Measurements from ENCODE around the gene ZNF548. TPM values are rescaled to one million over a fixed set of nuclear protein-coding genes. Genes with fewer than 3 reads are reported as not detected.

The ZNF548 gene
- total RNA-seq, 4 donors from 2014 or later: 20.2 to 26.3 (median 23.6) TPM

DNA sequence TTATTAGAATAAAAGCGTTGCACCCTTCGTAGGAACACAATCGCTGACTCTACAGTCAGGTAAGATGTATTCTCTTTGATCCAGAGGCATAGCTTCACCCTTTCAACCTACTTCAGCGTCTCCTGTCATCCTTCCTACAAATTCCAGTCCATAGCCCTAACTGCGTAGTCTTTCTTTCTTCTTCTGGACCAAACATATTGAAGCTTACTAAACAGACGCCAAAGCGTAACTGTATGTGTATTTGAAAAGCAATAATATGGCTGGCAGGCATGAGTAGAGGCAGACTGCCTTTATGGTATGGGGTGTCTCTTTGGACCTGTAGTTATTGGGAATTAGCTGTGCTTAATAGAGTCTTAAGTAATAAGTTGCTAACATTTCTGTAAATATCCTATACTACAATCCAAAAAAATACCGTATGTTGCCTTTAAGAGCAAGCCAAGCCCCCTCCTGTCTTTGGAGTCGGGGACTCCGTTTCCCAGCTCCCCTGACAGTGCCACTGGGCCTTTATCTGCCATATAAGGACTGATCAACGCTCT lies 392 bp upstream of the ZNF548 start:
- 58% methylated on average over 10 of the region's 11 CpGs for WGBS
- TF ChIP-seq POLR2A (IDR thresholded peaks at IDR 0.05; ENCODE audit: low read depth) (no peak), POLR2AphosphoS5 (IDR thresholded peaks at IDR 0.05) (no peak), CTCF (IDR thresholded peaks at IDR 0.05) (no peak)
- Histone ChIP-seq H3K9me3 (peaks cover 0 to 8% (median 0%) of the 10 kb centered on the region in 4 donors), H3K36me3 (peaks cover 1 to 16% (median 8%) of the 10 kb centered on the region in 4 donors), H3K27ac (replicated peaks in 1 of 4) (peak overlapping the region; percentile 87 to 96 (median 91)), H3K27me3 (no peaks in the 10 kb centered on the region), H3K4me1 (peaks cover 14 to 32% (median 29%) of the 10 kb centered on the region in 4 donors), H3K4me3 (peak overlapping the region; percentile 69 to 83 (median 76))
- intact Hi-C loops (cut with DNase I): loop anchor here (2.0 kb wide), 1 partner anchor 26 kb away; the partner anchor contains the start of genes TRAPPC2B and ZNF547
- DNase-seq (ENCODE audit: extremely low spot score): no peak

GRCh38 chr19:57395710-57396109 lies 6.1 kb downstream of the ZNF548 start:
- Histone ChIP-seq H3K36me3 (peaks cover 46 to 80% (median 60%) of the 10 kb centered on the region in 4 donors), H3K9me3 (peaks cover 0 to 55% (median 38%) of the 10 kb centered on the region in 4 donors), H3K4me3 (no peak overlapping the region), H3K27me3 (no peaks in the 10 kb centered on the region), H3K27ac (replicated peaks in 1 of 4) (no peak overlapping the region), H3K4me1 (peaks cover 6 to 19% (median 17%) of the 10 kb centered on the region in 4 donors)
- no peak for DNase-seq (ENCODE audit: extremely low spot score)
- TF ChIP-seq CTCF (IDR thresholded peaks at IDR 0.05): no peak
- TF ChIP-seq POLR2A (IDR thresholded peaks at IDR 0.05; ENCODE audit: low read depth): no peak
- WGBS: 87% methylated on average over 5 of the region's 5 CpGs
- intact Hi-C loops (cut with DNase I): no loop called here

GRCh38 chr19:57398868-57399267 lies 9.2 kb downstream of the ZNF548 start:
- TF ChIP-seq POLR2AphosphoS5 (IDR thresholded peaks at IDR 0.05) (no peak), POLR2A (IDR thresholded peaks at IDR 0.05; ENCODE audit: low read depth) (no peak), EP300 (IDR thresholded peaks at IDR 0.05) (no peak), CTCF (IDR thresholded peaks at IDR 0.05) (no peak)
- WGBS: 96% methylated on average over 5 of the region's 5 CpGs
- intact Hi-C loops (cut with DNase I): no loop called here
- peaks cover 0 to 78% (median 52%) of the 10 kb centered on the region in 4 donors for H3K9me3 ChIP-seq
- no peak overlapping the region for H3K4me3 ChIP-seq
- peaks cover 46 to 82% (median 58%) of the 10 kb centered on the region in 4 donors for H3K36me3 ChIP-seq
- no peaks in the 10 kb centered on the region for H3K27me3 ChIP-seq
- no peak for DNase-seq (ENCODE audit: extremely low spot score)
- peaks cover 0 to 3% (median 0%) of the 10 kb centered on the region in 4 donors for H3K4me1 ChIP-seq
- H3K27ac ChIP-seq (replicated peaks in 1 of 4): no peak overlapping the region

DNA sequence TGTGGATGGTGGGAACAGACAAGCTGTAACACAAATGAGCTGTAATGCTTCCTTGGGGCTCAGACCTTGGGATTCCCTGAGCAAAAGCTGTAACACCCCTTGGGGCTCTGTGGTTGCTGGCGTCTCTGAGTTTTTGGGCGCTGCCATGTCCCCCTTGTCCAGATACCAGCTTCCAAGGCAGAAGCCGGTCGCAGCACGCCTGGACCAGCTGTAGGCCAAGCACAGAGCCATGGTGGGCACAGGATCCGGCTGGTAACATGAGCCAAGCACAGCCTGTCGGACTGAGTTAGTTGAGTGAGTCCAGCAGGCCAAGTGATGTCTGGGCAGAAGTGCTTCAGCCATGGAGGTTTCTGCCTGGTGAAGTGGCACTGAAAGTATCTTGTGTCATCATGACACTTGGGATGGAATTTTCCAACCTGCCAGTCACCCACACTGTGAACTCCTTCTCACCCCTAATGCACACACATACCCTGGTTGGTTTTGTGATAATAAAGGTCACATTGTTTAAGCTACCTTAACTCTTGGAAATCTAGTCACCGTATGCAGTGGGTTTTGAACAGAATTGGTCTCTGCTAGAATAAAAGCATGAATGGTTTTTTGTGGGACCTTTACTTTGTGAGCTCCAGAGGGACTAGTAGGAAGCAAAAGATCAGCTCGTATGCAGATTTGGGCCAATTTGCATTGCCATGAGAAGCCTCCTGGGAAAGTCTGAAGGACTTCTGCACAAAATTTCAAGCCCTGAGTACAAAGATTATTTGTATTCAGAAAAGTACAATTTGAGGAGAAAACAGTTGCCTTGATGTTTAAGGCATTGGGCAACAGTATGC lies 14.3 kb downstream of the ZNF548 start:
- no peak overlapping the region for H3K4me3 ChIP-seq
- peaks cover 11 to 33% (median 18%) of the 10 kb centered on the region in 4 donors for H3K36me3 ChIP-seq
- no peak for DNase-seq (ENCODE audit: extremely low spot score)
- no peak overlapping the region for H3K27ac ChIP-seq (replicated peaks in 1 of 4)
- TF ChIP-seq POLR2A (IDR thresholded peaks at IDR 0.05; ENCODE audit: low read depth): no peak
- TF ChIP-seq POLR2AphosphoS5 (IDR thresholded peaks at IDR 0.05): no peak
- no peak for TF ChIP-seq CTCF (IDR thresholded peaks at IDR 0.05)
- no peak for TF ChIP-seq EP300 (IDR thresholded peaks at IDR 0.05)
- 90% methylated on average over 7 of the region's 9 CpGs for WGBS
- H3K9me3 ChIP-seq: peaks cover 0 to 39% (median 25%) of the 10 kb centered on the region in 4 donors
- H3K4me1 ChIP-seq: no peaks in the 10 kb centered on the region
- no peaks in the 10 kb centered on the region for H3K27me3 ChIP-seq
- intact Hi-C loops (cut with DNase I): no loop called here
